ENCODE results near the gene TRABD2B. TPM values are rescaled to one million over a fixed set of nuclear protein-coding genes. Genes with fewer than 3 reads are reported as not detected.

Gene TRABD2B
- total RNA-seq, 1 experiment from 2014 or later = not detected

DNA sequence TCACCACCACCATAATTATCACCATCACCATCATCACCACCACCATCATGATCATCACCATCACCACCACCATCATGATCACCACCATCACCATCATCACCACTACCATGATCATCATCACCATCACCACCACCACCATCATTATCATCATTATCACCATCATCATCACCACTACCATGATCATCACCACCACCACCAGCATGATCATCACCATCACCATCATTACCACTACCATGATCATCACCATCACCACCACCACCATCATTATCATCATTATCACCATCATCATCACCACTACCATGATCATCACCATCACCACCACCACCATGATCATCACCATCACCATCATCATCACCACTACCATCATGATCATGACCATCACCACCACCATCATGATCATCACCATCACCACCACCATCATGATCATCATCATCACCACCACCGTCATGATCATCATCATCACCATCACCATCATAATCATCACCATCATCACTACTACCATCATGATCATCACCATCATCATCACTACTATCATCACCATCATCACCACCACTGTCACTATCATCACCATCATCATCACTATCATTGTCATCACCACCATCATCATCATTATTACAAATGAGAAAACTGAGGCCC, 60.2 kb downstream of the TRABD2B start:
- DNase-seq (ENCODE audit: low spot score) = no peak
- Histone ChIP-seq H3K4me1 (ENCODE audit: insufficient read depth, low read length, poor library complexity, severe bottlenecking) (peaks cover 5% of the 10 kb centered on the region), H3K4me3 (ENCODE audit: low read depth, low read length, poor library complexity, severe bottlenecking) (no peak overlapping the region), H3K9me3 (ENCODE audit: low read depth, low read length, poor library complexity, severe bottlenecking) (no peaks in the 10 kb centered on the region), H3K27me3 (replicated peaks; ENCODE audit: insufficient read depth, low read depth, low read length, poor library complexity) (peaks cover 7% of the 10 kb centered on the region), H3K27ac (ENCODE audit: low read depth, low read length, poor library complexity, severe bottlenecking) (no peak overlapping the region), H3K36me3 (ENCODE audit: insufficient read depth, low read length, poor library complexity, severe bottlenecking) (no peaks in the 10 kb centered on the region)
- ChIA-PET CTCF (no interaction called here), POLR2A (ENCODE audit: low non-redundant PET) (no interaction called here)
- BruUV-seq (replicated peaks) = no TSS peak
- TF ChIP-seq, protein P1, sequence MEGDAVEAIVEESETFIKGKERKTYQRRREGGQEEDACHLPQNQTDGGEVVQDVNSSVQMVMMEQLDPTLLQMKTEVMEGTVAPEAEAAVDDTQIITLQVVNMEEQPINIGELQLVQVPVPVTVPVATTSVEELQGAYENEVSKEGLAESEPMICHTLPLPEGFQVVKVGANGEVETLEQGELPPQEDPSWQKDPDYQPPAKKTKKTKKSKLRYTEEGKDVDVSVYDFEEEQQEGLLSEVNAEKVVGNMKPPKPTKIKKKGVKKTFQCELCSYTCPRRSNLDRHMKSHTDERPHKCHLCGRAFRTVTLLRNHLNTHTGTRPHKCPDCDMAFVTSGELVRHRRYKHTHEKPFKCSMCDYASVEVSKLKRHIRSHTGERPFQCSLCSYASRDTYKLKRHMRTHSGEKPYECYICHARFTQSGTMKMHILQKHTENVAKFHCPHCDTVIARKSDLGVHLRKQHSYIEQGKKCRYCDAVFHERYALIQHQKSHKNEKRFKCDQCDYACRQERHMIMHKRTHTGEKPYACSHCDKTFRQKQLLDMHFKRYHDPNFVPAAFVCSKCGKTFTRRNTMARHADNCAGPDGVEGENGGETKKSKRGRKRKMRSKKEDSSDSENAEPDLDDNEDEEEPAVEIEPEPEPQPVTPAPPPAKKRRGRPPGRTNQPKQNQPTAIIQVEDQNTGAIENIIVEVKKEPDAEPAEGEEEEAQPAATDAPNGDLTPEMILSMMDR (conservative IDR thresholded peaks at IDR 0.05; ENCODE audit: low read depth, low read length) = no peak
- no peak for TF ChIP-seq EZH2 (IDR thresholded peaks at IDR 0.05; ENCODE audit: borderline replicate concordance, low read depth, low read length, poor library complexity, severe bottlenecking)
- intact Hi-C loops (cut with micrococcal nuclease; ENCODE audit: unreplicated experiment) = no loop called here

DNA sequence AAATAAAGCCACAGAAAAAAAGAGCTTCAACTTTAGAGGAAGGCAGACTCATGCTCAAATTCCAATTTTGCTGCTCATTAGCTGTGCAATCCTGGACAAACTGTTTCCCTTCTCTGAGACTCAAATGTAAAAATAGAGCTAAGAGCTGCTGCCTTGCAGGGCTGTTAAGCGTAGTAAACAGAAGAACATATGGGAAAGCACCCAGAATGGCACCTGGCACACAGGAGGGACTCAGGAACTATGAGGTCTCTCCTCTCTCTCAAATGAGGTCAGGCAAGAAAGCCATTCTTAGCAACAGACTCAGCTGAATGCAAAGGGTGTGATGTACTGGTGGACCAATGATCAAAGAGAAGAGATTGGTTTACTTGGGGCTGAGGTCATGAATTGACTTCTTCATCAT, 61.3 kb downstream of the TRABD2B start:
- POLR2A ChIA-PET (ENCODE audit: low non-redundant PET) = no interaction called here
- no peak overlapping the region for H3K27ac ChIP-seq (ENCODE audit: low read depth, low read length, poor library complexity, severe bottlenecking)
- CTCF ChIA-PET = interaction anchor here (0.5 kb wide), 1 partner anchor 61 kb away, joined by 5 read pairs; the partner anchor contains the start of gene TRABD2B
- TF ChIP-seq, protein P1 (conservative IDR thresholded peaks at IDR 0.05; ENCODE audit: low read depth, low read length) = no peak
- TF ChIP-seq EZH2 (IDR thresholded peaks at IDR 0.05; ENCODE audit: borderline replicate concordance, low read depth, low read length, poor library complexity, severe bottlenecking) = no peak
- H3K4me1 ChIP-seq (ENCODE audit: insufficient read depth, low read length, poor library complexity, severe bottlenecking) = peaks cover 5% of the 10 kb centered on the region
- intact Hi-C loops (cut with micrococcal nuclease; ENCODE audit: unreplicated experiment) = no loop called here
- H3K4me3 ChIP-seq (ENCODE audit: low read depth, low read length, poor library complexity, severe bottlenecking) = no peak overlapping the region
- peaks cover 7% of the 10 kb centered on the region for H3K27me3 ChIP-seq (replicated peaks; ENCODE audit: insufficient read depth, low read depth, low read length, poor library complexity)
- no peaks in the 10 kb centered on the region for H3K36me3 ChIP-seq (ENCODE audit: insufficient read depth, low read length, poor library complexity, severe bottlenecking)
- no TSS peak for BruUV-seq (replicated peaks)
- H3K9me3 ChIP-seq (ENCODE audit: low read depth, low read length, poor library complexity, severe bottlenecking) = no peaks in the 10 kb centered on the region
- no peak for DNase-seq (ENCODE audit: low spot score)

DNA sequence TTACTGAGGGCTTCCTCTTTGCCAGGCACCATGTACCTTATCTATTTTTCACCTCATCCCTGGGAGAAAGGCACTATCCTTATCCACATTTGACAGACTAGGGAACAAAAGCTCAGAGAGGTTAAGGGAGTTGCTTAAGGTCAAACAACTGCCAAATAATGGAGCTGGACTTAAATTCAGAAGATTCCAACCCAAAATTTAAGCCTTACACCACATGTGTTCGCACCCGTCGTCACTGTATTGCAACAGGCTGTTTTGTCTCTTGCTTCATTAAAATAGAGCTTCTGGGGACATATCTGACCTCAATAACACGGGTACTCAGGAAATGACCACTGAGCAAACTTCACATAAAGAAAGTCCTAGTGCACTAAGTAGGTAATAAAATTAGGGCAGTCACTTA, 62.0 kb downstream of the TRABD2B start:
- no peaks in the 10 kb centered on the region for H3K9me3 ChIP-seq (ENCODE audit: low read depth, low read length, poor library complexity, severe bottlenecking)
- H3K27ac ChIP-seq (ENCODE audit: low read depth, low read length, poor library complexity, severe bottlenecking) = no peak overlapping the region
- H3K27me3 ChIP-seq (replicated peaks; ENCODE audit: insufficient read depth, low read depth, low read length, poor library complexity) = peaks cover 7% of the 10 kb centered on the region
- no TSS peak for BruUV-seq (replicated peaks)
- no peak for TF ChIP-seq EZH2 (IDR thresholded peaks at IDR 0.05; ENCODE audit: borderline replicate concordance, low read depth, low read length, poor library complexity, severe bottlenecking)
- TF ChIP-seq, protein P1 (conservative IDR thresholded peaks at IDR 0.05; ENCODE audit: low read depth, low read length) = no peak
- peaks cover 5% of the 10 kb centered on the region for H3K4me1 ChIP-seq (ENCODE audit: insufficient read depth, low read length, poor library complexity, severe bottlenecking)
- ChIA-PET POLR2A (ENCODE audit: low non-redundant PET) (no interaction called here), CTCF (interaction anchor here (0.5 kb wide), 1 partner anchor 62 kb away, joined by 5 read pairs; the partner anchor contains the start of gene TRABD2B)
- DNase-seq (ENCODE audit: low spot score) = no peak
- intact Hi-C loops (cut with micrococcal nuclease; ENCODE audit: unreplicated experiment) = no loop called here
- H3K4me3 ChIP-seq (ENCODE audit: low read depth, low read length, poor library complexity, severe bottlenecking) = no peak overlapping the region
- H3K36me3 ChIP-seq (ENCODE audit: insufficient read depth, low read length, poor library complexity, severe bottlenecking) = no peaks in the 10 kb centered on the region

Measured in A673 (cell line).